ENCODE results near the gene NBAS.

GRCh38 chr2:15184491-15184890 is 376.6 kb downstream of the NBAS start:
- TF ChIP-seq CTCF (IDR thresholded peaks at IDR 0.05; ENCODE audit: extremely low read depth in 1 of 2, insufficient read depth in 1 of 2, low read depth in 1 of 2, low read length in 2 of 2) (no peak), JUN (IDR thresholded peaks at IDR 0.05; ENCODE audit: borderline replicate concordance, insufficient read depth, insufficient read length, low read depth) (no peak), POLR2A (IDR thresholded peaks at IDR 0.05; ENCODE audit: low read depth, low read length) (no peak), POLR2AphosphoS5 (IDR thresholded peaks at IDR 0.05; ENCODE audit: insufficient read depth, low read depth, low read length) (no peak), EZH2 (IDR thresholded peaks at IDR 0.05; ENCODE audit: borderline replicate concordance, low read depth, low read length, severe bottlenecking) (no peak)

Data from endothelial cell of umbilical vein (primary cell).